SHP77 (cell line): Measurements from ENCODE around the gene MMP25.

ENCODE experiments used
- DNase-seq, 2 experiments: peaks; one replicate each; lab custom pipeline; 2025; lab: John Stamatoyannopoulos, UW

Gene MMP25

DNA sequence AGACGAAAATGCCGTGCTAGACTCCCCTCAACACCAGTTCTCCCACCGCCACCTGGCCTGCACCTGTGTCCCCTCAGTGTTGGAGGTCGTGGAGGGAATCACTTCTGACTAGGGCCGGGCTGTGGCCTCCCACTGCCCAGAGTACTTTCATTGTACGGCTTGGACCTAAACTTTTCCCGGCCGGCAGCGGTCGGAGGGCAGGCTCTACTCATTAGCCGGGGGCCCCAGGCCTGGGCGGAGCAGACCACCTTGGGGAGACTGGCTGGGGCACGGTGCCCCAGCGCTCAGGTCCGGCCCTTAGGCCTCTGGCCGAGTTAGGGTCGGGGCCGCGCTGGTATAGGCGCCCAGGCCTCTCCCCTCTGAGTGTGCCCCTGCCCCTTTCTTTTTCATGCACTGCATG, 29.0 kb upstream of the MMP25 start:
- DNase-seq = no peak

DNA sequence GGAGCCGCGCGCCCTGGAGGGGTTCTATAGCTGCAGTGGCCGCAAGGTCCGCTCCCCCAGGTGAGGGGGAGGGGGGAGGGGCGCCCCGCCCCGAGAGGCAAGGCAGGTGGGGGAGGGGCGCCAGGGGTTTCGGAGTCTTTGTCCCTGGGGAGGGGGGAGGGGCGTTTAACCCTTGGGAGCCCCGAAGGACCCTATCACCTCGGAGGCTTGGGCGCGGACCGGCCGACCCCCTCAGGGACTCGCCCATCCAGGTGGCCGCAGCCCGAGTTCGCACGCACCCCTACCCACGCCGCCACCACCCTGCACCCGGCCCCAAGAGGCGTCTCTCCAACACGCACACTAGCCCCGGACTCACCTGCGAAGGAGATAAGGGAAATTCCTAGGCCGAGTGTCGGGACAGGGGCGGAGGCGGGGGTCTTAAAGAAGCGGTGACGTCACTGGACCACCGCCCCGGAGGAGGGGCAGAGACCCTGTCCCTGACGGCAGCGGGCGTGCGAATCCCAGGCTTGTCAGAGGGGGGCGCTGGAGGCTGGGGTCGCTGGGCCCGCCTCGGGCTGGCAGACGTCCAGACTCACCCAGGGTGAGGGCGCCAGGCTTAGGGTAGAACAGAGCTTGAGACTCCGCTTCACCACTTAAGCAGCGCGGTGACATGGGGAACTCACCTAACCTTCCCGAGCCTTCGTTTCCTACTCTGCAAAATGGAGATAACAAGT, 28.4 kb upstream of the MMP25 start, which contains the start of gene CLDN6:
CLDN6 (minus strand) TSS at position 390 of the 713 bp plus-strand sequence. CDS start 2,162 bp downstream, outside the sequence.
- DNase-seq = peak in 1 of 2 experiments; percentile 38

DNA sequence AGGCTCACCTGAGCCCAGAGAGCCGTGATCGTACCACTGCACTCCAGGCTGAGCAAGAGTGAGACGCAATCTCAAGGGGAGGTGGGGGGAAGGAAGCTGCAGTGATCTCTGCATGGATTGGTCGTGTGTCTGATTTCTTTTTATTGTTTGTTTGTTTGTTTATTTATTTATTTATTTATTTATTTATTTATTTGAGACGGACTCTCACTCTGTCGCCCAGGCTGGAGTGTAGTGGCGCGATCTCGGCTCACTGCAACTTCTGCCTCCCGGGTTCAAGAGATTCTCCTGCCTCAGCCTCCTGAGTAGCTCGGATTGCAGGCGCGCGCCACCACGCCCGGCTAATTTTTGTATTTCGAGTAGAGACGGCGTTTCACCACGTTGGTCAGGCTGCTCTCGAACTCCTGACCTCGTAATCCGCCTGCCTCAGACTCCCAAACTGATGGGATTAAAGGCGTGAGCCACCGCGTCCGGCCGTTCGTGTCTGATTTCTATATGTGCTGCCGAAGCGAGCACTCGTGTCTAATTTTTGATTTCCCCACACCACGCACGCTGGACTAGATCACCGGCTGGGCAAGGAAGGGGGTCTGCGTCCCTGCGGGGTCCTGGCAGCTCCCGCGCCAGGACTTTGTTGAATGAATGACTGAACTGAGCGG, 26.6 kb upstream of the MMP25 start:
- no peak for DNase-seq

DNA sequence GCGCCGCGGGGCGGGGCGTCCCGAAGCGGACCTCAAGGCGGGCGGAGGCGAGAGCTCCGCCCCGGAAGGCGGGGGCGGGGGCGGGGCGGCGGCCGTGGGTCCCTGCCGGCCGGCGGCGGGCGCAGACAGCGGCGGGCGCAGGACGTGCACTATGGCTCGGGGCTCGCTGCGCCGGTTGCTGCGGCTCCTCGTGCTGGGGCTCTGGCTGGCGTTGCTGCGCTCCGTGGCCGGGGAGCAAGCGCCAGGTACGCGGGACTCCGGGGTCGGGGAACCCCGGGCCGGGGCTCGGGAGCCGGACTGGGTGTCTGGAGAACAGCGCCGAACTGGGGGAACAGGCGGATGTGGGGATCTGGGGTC, 26.1 kb upstream of the MMP25 start, which contains the start of gene TNFRSF12A:
TNFRSF12A (plus strand) TSS at position 122 of the 357 bp plus-strand sequence; CDS start at position 152, 30 bp downstream.
- peak in 1 of 2 experiments; percentile 68 for DNase-seq

DNA sequence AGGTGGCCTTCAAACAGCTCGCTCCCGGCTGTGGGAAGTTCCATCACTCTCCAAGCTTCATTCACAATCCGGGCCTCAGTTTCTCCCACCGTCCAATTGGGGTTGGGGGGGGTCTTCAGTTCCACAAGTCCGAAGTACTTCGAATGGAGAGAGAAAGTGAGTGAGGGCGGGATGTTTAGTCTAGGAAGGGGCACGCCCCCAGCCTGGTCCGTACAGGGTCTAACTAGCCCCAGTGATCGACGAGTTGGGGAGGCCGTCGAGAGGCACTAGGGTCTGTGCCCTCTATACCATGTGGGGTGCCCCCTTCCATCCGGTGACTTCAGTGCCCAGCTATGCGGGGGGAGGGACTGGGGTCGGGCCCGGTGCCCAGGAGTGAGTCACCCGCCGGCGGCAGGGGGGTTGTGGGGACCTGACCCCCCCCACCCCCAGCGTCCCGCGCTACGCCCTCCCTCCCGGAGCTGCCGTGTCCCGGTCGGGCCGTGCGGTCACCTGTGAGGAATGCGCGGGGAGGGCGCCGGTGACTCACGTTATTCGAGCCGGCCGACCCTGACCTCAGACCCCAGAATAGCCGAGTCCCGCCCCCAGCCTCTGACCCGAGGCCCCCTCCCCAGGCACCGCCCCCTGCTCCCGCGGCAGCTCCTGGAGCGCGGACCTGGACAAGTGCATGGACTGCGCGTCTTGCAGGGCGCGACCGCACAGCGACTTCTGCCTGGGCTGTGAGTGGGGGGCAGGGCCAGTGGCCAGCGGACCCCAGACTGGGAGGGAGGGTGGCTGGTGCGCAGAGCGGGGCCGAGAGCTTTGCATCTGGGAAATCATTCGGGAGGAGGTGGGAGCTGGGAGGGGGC, 25.5 kb upstream of the MMP25 start:
- no peak for DNase-seq

DNA sequence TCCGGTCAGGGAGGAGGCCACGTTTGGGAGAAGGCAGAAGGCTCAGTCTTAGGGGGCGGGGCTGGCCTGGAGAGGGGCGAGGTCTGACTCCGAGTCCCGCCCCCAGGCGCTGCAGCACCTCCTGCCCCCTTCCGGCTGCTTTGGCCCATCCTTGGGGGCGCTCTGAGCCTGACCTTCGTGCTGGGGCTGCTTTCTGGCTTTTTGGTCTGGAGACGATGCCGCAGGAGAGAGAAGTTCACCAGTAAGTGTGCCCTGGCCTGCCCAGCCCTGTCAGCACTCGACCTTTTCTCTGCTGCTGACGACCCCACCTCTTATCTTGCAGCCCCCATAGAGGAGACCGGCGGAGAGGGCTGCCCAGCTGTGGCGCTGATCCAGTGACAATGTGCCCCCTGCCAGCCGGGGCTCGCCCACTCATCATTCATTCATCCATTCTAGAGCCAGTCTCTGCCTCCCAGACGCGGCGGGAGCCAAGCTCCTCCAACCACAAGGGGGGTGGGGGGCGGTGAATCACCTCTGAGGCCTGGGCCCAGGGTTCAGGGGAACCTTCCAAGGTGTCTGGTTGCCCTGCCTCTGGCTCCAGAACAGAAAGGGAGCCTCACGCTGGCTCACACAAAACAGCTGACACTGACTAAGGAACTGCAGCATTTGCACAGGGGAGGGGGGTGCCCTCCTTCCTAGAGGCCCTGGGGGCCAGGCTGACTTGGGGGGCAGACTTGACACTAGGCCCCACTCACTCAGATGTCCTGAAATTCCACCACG, 24.7 kb upstream of the MMP25 start:
- DNase-seq = peak in 1 of 2 experiments; percentile 41

DNA sequence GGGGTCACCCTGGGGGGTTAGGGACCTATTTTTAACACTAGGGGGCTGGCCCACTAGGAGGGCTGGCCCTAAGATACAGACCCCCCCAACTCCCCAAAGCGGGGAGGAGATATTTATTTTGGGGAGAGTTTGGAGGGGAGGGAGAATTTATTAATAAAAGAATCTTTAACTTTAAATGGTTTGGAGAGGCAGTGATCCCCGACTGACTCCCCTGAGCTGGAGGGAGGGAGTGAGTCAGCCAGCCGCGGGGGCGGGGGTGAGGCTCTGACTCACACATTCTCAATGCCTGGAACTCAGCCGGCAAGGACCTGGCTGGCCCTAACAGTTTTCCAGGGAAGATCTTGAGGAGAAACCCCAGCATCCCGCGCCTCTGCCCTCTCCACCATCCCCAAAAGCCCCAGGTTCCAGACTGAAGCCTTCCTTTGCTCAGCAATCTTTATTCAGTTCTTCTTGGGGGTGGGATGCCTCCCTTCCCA, 24.1 kb upstream of the MMP25 start:
- no peak for DNase-seq

DNA sequence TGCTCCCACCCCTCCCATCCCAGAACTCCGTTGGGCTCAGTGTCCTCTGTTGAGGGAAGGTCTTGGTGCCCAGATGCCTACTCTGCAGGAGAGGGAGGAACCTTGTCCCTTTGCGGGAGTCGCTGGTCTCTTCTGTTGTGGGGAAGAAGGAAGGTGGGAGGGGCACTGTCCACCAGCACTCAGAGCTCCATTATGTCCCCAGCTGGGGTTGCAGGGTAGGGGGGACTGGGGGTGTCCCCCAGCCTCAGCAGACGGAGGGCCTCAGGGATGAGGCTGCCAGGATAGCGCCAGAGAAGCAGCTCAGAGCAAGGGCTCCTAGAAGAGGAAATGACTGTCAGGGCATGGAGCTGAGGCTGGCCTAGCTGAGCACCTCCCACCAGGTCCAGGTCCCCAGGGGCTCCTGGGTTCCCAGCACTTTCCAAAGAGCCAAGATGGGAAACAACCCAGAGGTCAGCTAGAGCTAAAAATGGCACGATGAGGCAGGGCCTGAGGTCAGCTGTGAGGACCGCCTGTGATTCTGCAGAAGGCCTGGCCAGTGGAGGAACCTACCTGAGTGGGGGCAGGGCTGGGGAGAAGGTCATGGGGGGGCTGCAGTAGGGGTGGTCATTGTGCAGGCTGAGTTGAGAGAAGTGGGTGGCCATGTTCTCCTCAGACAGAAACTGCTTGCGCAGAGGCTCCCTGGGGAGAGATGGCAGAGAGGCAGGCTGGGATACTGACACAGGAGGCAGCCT, 23.5 kb upstream of the MMP25 start:
- no peak for DNase-seq

DNA sequence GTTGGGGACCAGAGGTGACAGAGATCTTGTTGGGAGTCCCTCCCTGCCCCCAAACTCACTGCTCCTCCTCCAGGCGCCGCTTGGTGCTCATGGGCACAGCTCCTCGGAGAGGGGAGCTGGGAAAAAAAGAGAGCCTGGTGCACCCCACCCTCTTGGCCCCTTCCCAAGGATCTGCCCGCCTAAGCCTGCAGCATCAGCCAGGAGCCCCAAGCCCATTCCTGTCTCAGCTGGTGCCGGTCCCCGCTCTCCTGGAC, 23.0 kb upstream of the MMP25 start:
- no peak for DNase-seq

DNA sequence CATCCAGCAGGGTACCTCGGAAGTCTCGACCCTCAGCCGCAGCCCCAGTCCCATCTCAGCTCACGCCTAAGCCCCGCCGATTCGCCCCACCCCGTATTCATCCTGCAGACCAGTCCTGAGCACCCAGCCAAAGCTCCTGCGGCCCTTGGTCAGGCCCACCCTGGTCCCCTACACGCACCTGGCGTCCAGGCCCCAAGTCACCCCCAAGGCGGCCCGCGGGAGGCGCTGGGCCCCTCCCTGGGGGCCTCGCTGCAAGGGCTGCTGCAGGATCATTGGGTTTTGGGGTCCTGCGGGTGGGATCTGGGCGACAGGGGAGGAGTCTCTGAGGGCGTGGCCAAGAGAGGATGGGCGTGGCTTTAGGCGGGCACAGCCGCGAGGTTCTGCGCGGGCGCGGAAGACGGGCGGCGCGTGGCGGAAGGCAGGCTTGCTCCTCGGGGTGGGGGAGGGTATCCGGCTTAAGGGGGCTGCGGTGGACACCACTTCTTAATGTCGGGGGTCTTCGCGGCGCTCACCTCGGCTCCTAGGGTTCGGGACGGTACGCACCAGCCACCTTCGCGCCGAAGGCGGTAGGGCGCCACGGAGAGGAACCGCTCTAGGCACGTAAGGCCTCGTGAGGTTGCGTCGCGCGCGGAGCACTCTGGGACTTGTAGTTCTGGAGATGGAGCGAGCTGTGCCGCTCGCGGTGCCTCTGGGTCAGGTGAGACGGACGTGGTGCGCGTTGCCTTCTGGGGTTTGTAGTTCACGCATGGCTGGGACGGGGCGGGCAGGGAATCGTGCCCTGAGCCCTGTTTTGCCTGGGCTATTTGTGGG, 22.5 kb upstream of the MMP25 start, which contains the start of the genes HCFC1R1 and THOC6:
HCFC1R1 (minus strand) TSS at position 274 of the 810 bp plus-strand sequence; CDS start at position 273, 1 bp downstream.
THOC6 (plus strand) TSS at position 367 of the 810 bp plus-strand sequence; CDS start at position 659, 292 bp downstream.
- DNase-seq = peak; percentile 96 to 98

DNA sequence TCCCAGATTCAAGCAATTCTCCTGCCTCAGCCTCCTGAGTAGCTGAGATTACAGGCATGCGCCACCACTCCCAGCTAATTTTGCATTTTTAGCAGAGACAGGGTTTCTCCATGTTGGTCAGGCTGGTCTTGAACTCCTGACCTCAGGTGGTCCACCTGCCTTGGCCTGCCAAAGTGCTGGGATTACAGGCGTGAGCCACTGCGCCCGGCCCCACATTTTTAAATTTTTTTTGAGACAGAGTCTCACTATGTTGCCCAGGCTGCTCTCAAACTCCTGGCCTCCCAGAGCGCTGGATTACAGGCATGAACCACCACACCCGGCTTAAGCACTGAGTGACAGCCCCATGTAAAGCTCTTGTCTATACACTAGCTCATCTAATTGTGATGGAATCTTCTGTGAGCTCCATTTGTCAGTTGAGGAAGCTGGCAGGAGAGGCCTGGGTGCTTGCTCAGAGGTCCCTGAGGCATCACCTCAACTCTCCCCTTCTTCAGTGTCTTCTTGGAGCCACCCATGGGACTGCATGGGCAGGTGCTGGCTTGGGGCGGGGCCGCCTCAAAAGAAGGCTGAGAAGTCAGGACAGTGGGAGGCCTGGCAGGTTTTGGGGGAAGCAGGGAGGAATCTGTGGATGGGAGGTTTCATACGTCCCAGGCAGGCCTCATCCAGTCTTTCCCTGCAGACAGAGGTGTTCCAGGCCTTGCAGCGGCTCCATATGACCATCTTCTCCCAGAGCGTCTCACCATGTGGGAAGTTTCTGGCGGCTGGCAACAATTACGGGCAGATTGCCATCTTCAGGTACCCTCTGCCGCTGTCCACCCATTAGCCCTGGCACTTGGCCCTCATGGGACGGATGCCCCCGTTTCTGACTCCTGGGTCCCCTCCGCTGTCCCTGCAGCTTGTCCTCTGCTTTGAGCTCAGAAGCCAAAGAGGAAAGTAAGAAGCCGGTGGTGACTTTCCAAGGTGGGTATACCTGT, 21.0 kb upstream of the MMP25 start:
- no peak for DNase-seq

DNA sequence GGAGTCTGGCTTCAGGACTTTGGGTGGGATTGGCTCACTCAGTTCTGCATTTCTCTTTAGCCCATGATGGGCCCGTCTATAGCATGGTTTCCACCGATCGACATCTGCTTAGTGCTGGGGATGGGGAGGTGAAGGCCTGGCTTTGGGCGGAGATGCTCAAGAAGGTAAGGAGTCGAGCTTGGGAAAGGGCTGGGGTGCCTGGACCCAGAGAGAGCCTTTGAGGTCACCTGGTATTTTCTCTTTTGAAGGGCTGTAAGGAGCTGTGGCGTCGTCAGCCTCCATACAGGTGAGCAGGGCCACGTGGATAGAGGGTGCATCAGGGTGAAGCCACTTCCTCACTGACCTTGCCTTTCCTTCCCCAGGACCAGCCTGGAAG, 20.4 kb upstream of the MMP25 start:
- no peak for DNase-seq

DNA sequence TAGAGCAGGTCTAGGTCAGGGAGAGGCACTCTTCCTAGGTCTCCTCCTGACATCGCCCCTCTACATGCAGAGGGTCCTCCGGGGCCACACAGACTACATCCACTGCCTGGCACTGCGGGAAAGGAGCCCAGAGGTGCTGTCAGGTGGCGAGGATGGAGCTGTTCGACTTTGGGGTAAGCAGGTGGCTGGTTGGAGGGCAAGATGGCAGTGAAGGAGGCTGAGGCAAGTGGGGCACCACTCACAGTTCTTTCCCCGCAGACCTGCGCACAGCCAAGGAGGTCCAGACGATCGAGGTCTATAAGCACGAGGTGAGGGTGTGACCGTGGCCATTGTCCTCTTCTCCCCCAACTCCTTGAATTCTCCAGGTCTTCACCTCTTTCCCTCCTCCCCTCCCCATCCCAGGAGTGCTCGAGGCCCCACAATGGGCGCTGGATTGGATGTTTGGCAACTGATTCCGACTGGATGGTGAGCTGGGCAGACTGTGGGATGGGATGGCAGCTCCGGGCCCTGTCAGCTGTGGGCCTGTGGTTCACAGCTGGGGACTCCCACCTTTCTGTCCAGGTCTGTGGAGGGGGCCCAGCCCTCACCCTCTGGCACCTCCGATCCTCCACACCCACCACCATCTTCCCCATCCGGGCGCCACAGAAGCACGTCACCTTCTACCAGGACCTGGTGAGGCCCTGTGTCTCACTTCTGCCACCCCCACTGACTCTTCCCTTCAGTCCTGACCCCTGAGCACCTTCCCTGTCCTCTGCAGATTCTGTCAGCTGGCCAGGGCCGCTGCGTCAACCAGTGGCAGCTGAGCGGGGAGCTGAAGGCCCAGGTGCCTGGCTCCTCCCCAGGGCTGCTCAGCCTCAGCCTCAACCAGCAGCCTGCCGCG, 19.5 kb upstream of the MMP25 start:
- DNase-seq = no peak

DNA sequence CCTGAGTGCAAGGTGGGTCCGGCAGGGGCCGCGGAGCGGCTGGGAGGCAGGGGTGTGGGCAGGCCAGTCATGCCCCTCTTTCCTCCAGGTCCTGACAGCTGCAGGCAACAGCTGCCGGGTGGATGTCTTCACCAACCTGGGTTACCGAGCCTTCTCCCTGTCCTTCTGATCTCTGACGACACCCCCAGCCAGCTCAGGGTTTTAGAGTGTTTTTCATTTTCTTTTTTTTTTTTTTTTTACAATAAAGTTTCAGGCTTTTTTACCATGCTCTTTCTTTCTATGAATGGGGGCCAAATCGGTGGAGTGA, 18.9 kb upstream of the MMP25 start:
- no peak for DNase-seq

DNA sequence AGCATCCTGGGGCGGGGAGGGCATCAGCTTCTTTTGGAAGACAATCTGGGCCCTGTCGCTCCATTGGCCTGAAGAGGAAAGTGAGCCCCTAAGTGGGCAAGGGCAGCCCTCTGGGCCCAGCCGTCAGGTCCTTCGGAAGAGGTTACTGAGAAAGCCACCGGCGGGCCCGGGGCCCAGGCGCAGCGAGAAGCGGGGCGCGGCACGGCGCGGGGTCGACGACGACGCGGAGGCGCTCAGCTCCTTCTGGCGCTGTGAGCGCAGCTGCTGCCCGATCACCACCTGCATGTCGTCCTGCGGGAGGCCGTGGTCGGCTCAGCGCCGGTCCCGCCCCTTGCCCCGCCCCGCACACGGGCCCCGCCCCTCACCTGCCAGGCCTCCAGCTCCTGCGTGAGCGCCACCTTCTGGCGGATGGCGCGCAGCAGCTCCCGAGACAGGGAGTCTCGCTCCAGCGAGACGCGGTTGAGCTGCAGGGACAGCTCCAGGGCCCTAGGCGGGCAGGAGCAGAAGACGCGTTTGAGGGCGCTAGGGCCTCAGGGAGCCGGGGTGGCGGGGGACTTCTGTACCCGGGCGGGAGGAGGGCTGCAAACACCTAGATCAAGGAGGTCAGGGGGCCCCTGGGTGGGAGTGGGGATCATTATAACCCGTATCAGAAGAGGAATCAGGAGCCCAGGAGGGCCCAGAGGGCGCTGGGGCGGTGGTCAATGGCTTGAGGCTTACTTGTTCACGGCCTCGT, 18.2 kb upstream of the MMP25 start:
- DNase-seq = peak; percentile 75 to 82

DNA sequence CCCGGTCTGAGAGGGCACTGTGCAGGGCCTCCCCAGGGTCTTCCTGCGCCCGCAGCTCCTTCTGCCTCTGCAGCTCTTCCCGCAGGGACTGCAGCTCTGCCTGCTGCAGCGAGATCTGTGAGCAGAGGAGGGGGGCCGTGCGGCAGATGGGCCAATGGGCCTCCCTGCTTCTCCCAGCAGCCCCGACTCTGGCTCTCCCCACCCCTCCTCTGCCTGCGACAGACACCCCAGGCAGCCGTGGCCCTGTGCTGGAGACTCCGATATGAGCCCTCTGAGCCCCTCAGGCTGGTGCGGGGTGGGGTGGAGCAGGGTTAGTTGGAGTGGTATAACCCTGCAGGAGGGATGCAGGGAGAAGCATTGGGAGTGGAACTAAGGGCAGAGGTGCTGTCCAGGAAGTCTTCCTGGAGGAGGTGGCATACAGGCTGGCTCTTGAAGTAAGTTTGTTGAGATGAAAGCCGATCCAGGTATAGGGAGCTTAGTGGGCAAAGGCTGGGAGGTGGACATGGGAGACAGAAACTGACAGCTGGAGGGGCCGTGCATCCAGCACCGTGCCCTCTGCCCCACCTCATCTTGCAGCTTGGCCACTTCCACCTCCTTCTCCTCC, 17.5 kb upstream of the MMP25 start:
- DNase-seq = no peak
